Endodermal cell (in vitro differentiated cells): ENCODE data around the gene IRF2BP1. TPM values are rescaled to one million over a fixed set of nuclear protein-coding genes. Genes with fewer than 3 reads are reported as not detected.
"Not testable (repeated sequence)": the region's sequence is repeated elsewhere in the genome, so short reads cannot be mapped to it uniquely, and the experiment has no call there.

Experiments used
- DNase-seq: peaks from one replicate; pipeline ENCODE4 v3.0.0-alpha.2; 2017
- H3K27ac ChIP-seq: 2 replicates; pipeline ENCODE4 v1.5.1; 2013; ENCODE audit warnings: mild to moderate bottlenecking, low read depth, low read length, moderate library complexity
- H3K27me3 ChIP-seq: 2 replicates; pipeline ENCODE4 v1.6.1; 2013; ENCODE audit warnings: mild to moderate bottlenecking, low read length, moderate library complexity; ENCODE audit not compliant: insufficient read depth, control insufficient read depth, poor library complexity, severe bottlenecking
- H3K36me3 ChIP-seq: 2 replicates; pipeline ENCODE4 v1.7.0; 2013; ENCODE audit warnings: mild to moderate bottlenecking, low read length, moderate library complexity; ENCODE audit not compliant: control insufficient read depth, insufficient read depth
- H3K4me1 ChIP-seq: one replicate; pipeline ENCODE4 v1.7.0; 2013; ENCODE audit warnings: low read length; ENCODE audit not compliant: control insufficient read depth, insufficient read depth
- H3K4me3 ChIP-seq: 2 replicates; pipeline ENCODE4 v1.5.1; 2013; ENCODE audit warnings: mild to moderate bottlenecking, low read length, moderate library complexity
- H3K9ac ChIP-seq: 2 replicates; pipeline ENCODE4 v1.6.1; 2013; ENCODE audit warnings: mild to moderate bottlenecking, low read length, moderate library complexity; ENCODE audit not compliant: poor library complexity, severe bottlenecking; ENCODE audit errors: extremely low read depth
- H3K9me3 ChIP-seq: 2 replicates; pipeline ENCODE4 v1.6.1; 2013; ENCODE audit warnings: mild to moderate bottlenecking, low read length, moderate library complexity; ENCODE audit not compliant: control insufficient read depth
- H3K27ac Mint-ChIP-seq: 2 replicates; pipeline ENCODE4 v1.8.0; 2020; ENCODE audit warnings: mixed read lengths
- H3K27me3 Mint-ChIP-seq: 2 replicates; pipeline ENCODE4 v1.8.0; 2021; ENCODE audit warnings: mild to moderate bottlenecking, mixed read lengths; ENCODE audit not compliant: insufficient read depth
- H3K36me3 Mint-ChIP-seq: 2 replicates; pipeline ENCODE4 v1.8.0; 2020; ENCODE audit warnings: low read depth, mixed read lengths
- H3K4me1 Mint-ChIP-seq: 2 replicates; pipeline ENCODE4 v1.8.0; 2020; ENCODE audit warnings: mixed read lengths
- H3K4me3 Mint-ChIP-seq: 2 replicates; pipeline ENCODE4 v1.8.0; 2020; ENCODE audit warnings: mild to moderate bottlenecking, moderate library complexity, mixed read lengths
- H3K9me3 Mint-ChIP-seq: 2 replicates; pipeline ENCODE4 v1.8.0; 2020; ENCODE audit warnings: mild to moderate bottlenecking, mixed read lengths
- CTCF ChIP-seq: fragments of 200-600 bp; sonication (generic); conservative IDR thresholded peaks from 2 replicates; pipeline ENCODE4 v1.5.0; 2021; ENCODE audit warnings: antibody characterized with exemption, mild to moderate bottlenecking
- WGBS, 2 experiments: methylation state at CpG; one replicate each; pipeline versions ENCODE4 v1.1.5 to v1.1.7; 2013; ENCODE audit warnings: missing lambda C conversion rate in 2 of 2, mixed read lengths in 1 of 2; ENCODE audit not compliant: insufficient coverage in 1 of 2, insufficient read length in 1 of 2; 5-methylcytosine and 5-hydroxymethylcytosine counted together
- total RNA-seq, 2 donors: library from RNA; stranded (reverse); fragmentation: NEBNext Ultra II Directional in 1 of 2; extraction: Animal tissue kit (Norgen Biotek cat#: 25700) in 1 of 2; gene quantifications; 2 replicates in 1 of 2; 3 replicates in 1 of 2; pipeline ENCODE4 v1.2.1, GENCODE V29; 2021

Gene IRF2BP1
- total RNA-seq, 2 donors from 2014 or later = 23.8 to 30.3 TPM

- H3K4me3 Mint-ChIP-seq = no peak overlapping the region
These were observed 15.1 kb downstream of the IRF2BP1 start for GRCh38 chr19:45870798-45871197.

GRCh38 chr19:45867241-45867640, 18.7 kb downstream of the IRF2BP1 start:
- not testable (repeated sequence) for H3K4me1 ChIP-seq, H3K9me3 Mint-ChIP-seq, H3K9me3 ChIP-seq, H3K27ac ChIP-seq, DNase-seq, H3K27me3 Mint-ChIP-seq, H3K9ac ChIP-seq, H3K27me3 ChIP-seq
- 86 to 96% methylated on average over 2 to 4 of the region's 4 CpGs for WGBS, 2 experiments
- Mint-ChIP-seq H3K36me3 (peaks cover 33% of the 10 kb centered on the region), H3K4me1 (peaks cover 22% of the 10 kb centered on the region), H3K4me3 (peak overlapping the region; percentile 100), H3K27ac (peak overlapping the region; percentile 44)
- H3K4me3 ChIP-seq = peak overlapping the region; percentile 91
- peaks cover 21% of the 10 kb centered on the region for H3K36me3 ChIP-seq

More at GRCh38 chr19:45870798-45871197, 15.1 kb downstream of the IRF2BP1 start:
- Histone ChIP-seq H3K27ac (no peak overlapping the region), H3K36me3 (peaks cover 32% of the 10 kb centered on the region), H3K9me3 (no peaks in the 10 kb centered on the region), H3K4me1 (peaks cover 13% of the 10 kb centered on the region), H3K9ac (no peak overlapping the region), H3K4me3 (no peak overlapping the region), H3K27me3 (no peaks in the 10 kb centered on the region)
- DNase-seq = no peak
- no peak for TF ChIP-seq CTCF
- H3K27ac Mint-ChIP-seq = no peak overlapping the region
- H3K4me1 Mint-ChIP-seq = peaks cover 44% of the 10 kb centered on the region
- H3K9me3 Mint-ChIP-seq = no peaks in the 10 kb centered on the region
- 90 to 96% methylated on average over 3 to 4 of the region's 5 CpGs for WGBS, 2 experiments
- no peaks in the 10 kb centered on the region for H3K27me3 Mint-ChIP-seq
- H3K36me3 Mint-ChIP-seq = peaks cover 44% of the 10 kb centered on the region

GRCh38 chr19:45866400-45867176, 19.4 kb downstream of the IRF2BP1 start:
- Histone ChIP-seq H3K36me3 (peaks cover 21% of the 10 kb centered on the region), H3K4me3 (peak overlapping the region; percentile 91), H3K27ac (no peak overlapping the region), H3K9ac (no peak overlapping the region), H3K27me3 (no peaks in the 10 kb centered on the region), H3K4me1 (peaks cover 6% of the 10 kb centered on the region), H3K9me3 (no peaks in the 10 kb centered on the region)
- H3K27ac Mint-ChIP-seq = peak overlapping the region; percentile 48
- peaks cover 28% of the 10 kb centered on the region for H3K36me3 Mint-ChIP-seq
- peak overlapping the region; percentile 100 for H3K4me3 Mint-ChIP-seq
- no peaks in the 10 kb centered on the region for H3K9me3 Mint-ChIP-seq
- peaks cover 22% of the 10 kb centered on the region for H3K4me1 Mint-ChIP-seq
- 68 to 73% methylated on average over 6 to 11 of the region's 11 CpGs for WGBS, 2 experiments
- H3K27me3 Mint-ChIP-seq = no peaks in the 10 kb centered on the region
- TF ChIP-seq CTCF = no peak
- no peak for DNase-seq
